Thyroid gland (tissue), 4 donors: ENCODE data around the gene PDPK1.

ENCODE experiments used
- CTCF ChIP-seq, 6 experiments: fragments of 200-600 bp in 3 of 6; fragments of 450-650 bp in 3 of 6; sonication (generic) in 3 of 6; IDR thresholded peaks; one replicate each; pipeline ENCODE4 v1.5.1; 2016 to 2019; ENCODE audit warnings: antibody characterized with exemption in 6 of 6, mild to moderate bottlenecking in 2 of 6, inconsistent platforms in 1 of 6, moderate library complexity in 1 of 6
- POLR2A ChIP-seq, 2 donors: fragments of 450-650 bp; IDR thresholded peaks; one replicate each; pipeline ENCODE4 v1.6.1; 2017; ENCODE audit warnings: antibody characterized with exemption in 2 of 2, mild to moderate bottlenecking in 2 of 2, moderate library complexity in 1 of 2

GRCh38 chr16:2609827-2610470 lies 72.1 kb downstream of the PDPK1 start:
- no peak for TF ChIP-seq POLR2A (IDR thresholded peaks at IDR 0.05)
- no peak for TF ChIP-seq CTCF (IDR thresholded peaks at IDR 0.05)
